CD4-positive, alpha-beta memory T cell (primary cell): Measurements from ENCODE around the gene SLC9C1. TPM values are rescaled to one million over a fixed set of nuclear protein-coding genes. Genes with fewer than 3 reads are reported as not detected.

Experiments
- CTCF ChIA-PET: fragments of 350-600 bp; sonication (Branson Sonifier 250); formaldehyde crosslinking; loops from one replicate; lab custom pipeline; 2021; ENCODE audit warnings: inconsistent platforms; ENCODE audit not compliant: partially characterized antibody; lab: Charles Lee
- POLR2A ChIA-PET: fragments of 350-600 bp; sonication (Branson Sonifier 250); formaldehyde crosslinking; loops from one replicate; lab custom pipeline; 2021; ENCODE audit not compliant: partially characterized antibody; lab: Charles Lee
- DNase-seq, 5 donors: peaks; one replicate each; pipeline versions ENCODE4 v3.0.0 to v3.0.0-alpha.2; 2020 to 2022; ENCODE audit warnings: mixed read lengths in 1 of 5
- H3K27ac ChIP-seq: one replicate; pipeline ENCODE4 v1.7.0; 2013; ENCODE audit warnings: low read depth, low read length
- H3K27me3 ChIP-seq: 2 replicates; pipeline ENCODE4 v1.7.0; 2013; ENCODE audit warnings: mild to moderate bottlenecking, low read length, moderate library complexity; ENCODE audit not compliant: insufficient read depth
- H3K36me3 ChIP-seq: 2 replicates; pipeline ENCODE4 v1.7.0; 2013; ENCODE audit warnings: mild to moderate bottlenecking, low read length, moderate library complexity; ENCODE audit not compliant: insufficient read depth
- H3K4me1 ChIP-seq: 2 replicates; pipeline ENCODE4 v1.7.0; 2013; ENCODE audit warnings: mild to moderate bottlenecking, low read length, moderate library complexity; ENCODE audit not compliant: insufficient read depth
- H3K4me3 ChIP-seq, 2 donors: one replicate each; pipeline ENCODE4 v1.7.0; 2013; ENCODE audit warnings: low read length in 2 of 2, mild to moderate bottlenecking in 1 of 2
- H3K9me3 ChIP-seq, 2 donors: one replicate each; pipeline ENCODE4 v1.7.0; 2013; ENCODE audit warnings: low read length in 2 of 2, control low read depth in 1 of 2; ENCODE audit not compliant: control insufficient read depth in 1 of 2
- H3K27ac Mint-ChIP-seq, 7 donors: one replicate each; pipeline ENCODE4 v1.8.0; 2020 to 2021; ENCODE audit warnings: mixed read lengths in 7 of 7, mild to moderate bottlenecking in 6 of 7, inconsistent platforms in 3 of 7, moderate library complexity in 3 of 7
- H3K27me3 Mint-ChIP-seq, 2 donors: one replicate each; pipeline ENCODE4 v1.8.0; 2020 to 2021; ENCODE audit warnings: mixed read lengths in 2 of 2
- H3K36me3 Mint-ChIP-seq, 2 donors: one replicate each; pipeline ENCODE4 v1.8.0; 2020 to 2021; ENCODE audit warnings: mixed read lengths in 2 of 2, inconsistent platforms in 1 of 2, mild to moderate bottlenecking in 1 of 2
- H3K4me1 Mint-ChIP-seq, 4 donors: one replicate each; pipeline ENCODE4 v1.8.0; 2020 to 2021; ENCODE audit warnings: mixed read lengths in 4 of 4, mild to moderate bottlenecking in 1 of 4
- H3K4me3 Mint-ChIP-seq, 8 donors: one replicate each; pipeline ENCODE4 v1.8.0; 2020 to 2021; ENCODE audit warnings: mixed read lengths in 8 of 8, mild to moderate bottlenecking in 7 of 8, moderate library complexity in 6 of 8, inconsistent platforms in 3 of 8
- H3K9me3 Mint-ChIP-seq, 8 donors: one replicate each; pipeline ENCODE4 v1.8.0; 2020 to 2021; ENCODE audit warnings: mixed read lengths in 8 of 8, mild to moderate bottlenecking in 5 of 8, inconsistent platforms in 3 of 8, moderate library complexity in 1 of 8
- intact Hi-C: fragments of 100-400 bp; cut with micrococcal nuclease; formaldehyde crosslinking; loops from one replicate; pipeline ENCODE4 v1.15.1; 2023
- polyA plus RNA-seq, 2 donors: library from polyadenylated mRNA; unstranded; fragments of 300-500 nt; fragmentation: Illumina TruSeq; gene quantifications; one replicate each; pipeline ENCODE4 v1.2.3, GENCODE V29; 2021
- total RNA-seq, 2 experiments: library from RNA; stranded (reverse); gene quantifications; one replicate each; pipeline ENCODE4 v1.2.3, GENCODE V29; 2021

Gene SLC9C1
- total and polyA plus RNA-seq, 4 experiments from 2014 or later: not detected

- Mint-ChIP-seq H3K9me3 (no peaks in the 10 kb centered on the region), H3K4me3 (peak overlapping the region in 2 of 8 donors; percentile 17 to 39), H3K4me1 (peaks cover 13 to 48% (median 37%) of the 10 kb centered on the region in 4 donors), H3K27me3 (no peaks in the 10 kb centered on the region), H3K27ac (peak overlapping the region in 3 of 7 donors; percentile 13 to 69 (median 66)), H3K36me3 (peaks cover 0 to 2% of the 10 kb centered on the region in 2 donors)
- Histone ChIP-seq H3K4me1 (peaks cover 27% of the 10 kb centered on the region), H3K27ac (no peak overlapping the region), H3K9me3 (no peaks in the 10 kb centered on the region), H3K4me3 (no peak overlapping the region), H3K27me3 (no peaks in the 10 kb centered on the region), H3K36me3 (no peaks in the 10 kb centered on the region)
- ChIA-PET POLR2A (interaction anchor here (4.1 kb wide), 1 partner anchor 164 kb away, joined by 22 read pairs; the partner anchor contains the start of gene BTLA), CTCF (interaction anchor here (1.3 to 1.5 kb wide), 2 partner anchors 183 to 224 kb away, joined by 4 to 5 read pairs; no protein-coding TSS in a partner anchor)
- no peak for DNase-seq
- intact Hi-C loops: no loop called here
Measured at GRCh38 chr3:112335434-112335781, 41.4 kb upstream of the SLC9C1 start.

- H3K27ac ChIP-seq: no peak overlapping the region
- H3K27ac Mint-ChIP-seq: peak overlapping the region in 4 of 7 donors; percentile 36 to 69 (median 62)
- ChIA-PET POLR2A (interaction anchor here (4.1 kb wide), 1 partner anchor 165 kb away, joined by 22 read pairs; the partner anchor contains the start of gene BTLA), CTCF (interaction anchor here (1.1 to 2.7 kb wide), 9 partner anchors 13 to 223 kb away, joined by 3 to 13 read pairs (median 4); partner anchors contain the start of gene SLC9C1)
- no peak for DNase-seq
- intact Hi-C loops: no loop called here
- no peaks in the 10 kb centered on the region for H3K36me3 ChIP-seq
- H3K4me3 ChIP-seq: no peak overlapping the region
- H3K27me3 Mint-ChIP-seq: no peaks in the 10 kb centered on the region
- no peaks in the 10 kb centered on the region for H3K27me3 ChIP-seq
- H3K4me1 ChIP-seq: peaks cover 27% of the 10 kb centered on the region
- no peaks in the 10 kb centered on the region for H3K9me3 Mint-ChIP-seq
- peak overlapping the region in 7 of 8 donors; percentile 29 to 93 (median 91) for H3K4me3 Mint-ChIP-seq
- H3K9me3 ChIP-seq: no peaks in the 10 kb centered on the region
- H3K36me3 Mint-ChIP-seq: peaks cover 0 to 2% of the 10 kb centered on the region in 2 donors
- H3K4me1 Mint-ChIP-seq: peaks cover 13 to 48% (median 37%) of the 10 kb centered on the region in 4 donors
Measured at GRCh38 chr3:112334691-112335433, 40.8 kb upstream of the SLC9C1 start.

GRCh38 chr3:112333381-112334317 lies 39.6 kb upstream of the SLC9C1 start:
- Histone ChIP-seq H3K9me3 (no peaks in the 10 kb centered on the region), H3K27ac (peak overlapping the region; percentile 25), H3K27me3 (no peaks in the 10 kb centered on the region), H3K36me3 (no peaks in the 10 kb centered on the region), H3K4me3 (peak overlapping the region; percentile 39 to 61), H3K4me1 (peaks cover 27% of the 10 kb centered on the region)
- H3K4me1 Mint-ChIP-seq: peaks cover 13 to 48% (median 35%) of the 10 kb centered on the region in 4 donors
- no peaks in the 10 kb centered on the region for H3K27me3 Mint-ChIP-seq
- H3K4me3 Mint-ChIP-seq: peak overlapping the region; percentile 88 to 93 (median 90)
- H3K36me3 Mint-ChIP-seq: peaks cover 0 to 2% of the 10 kb centered on the region in 2 donors
- H3K9me3 Mint-ChIP-seq: no peaks in the 10 kb centered on the region
- ChIA-PET POLR2A (interaction anchor here (1.4 to 4.1 kb wide), 2 partner anchors 166 to 228 kb away, joined by 5 to 22 read pairs; partner anchors contain the start of genes ATG3, BTLA and SLC35A5), CTCF (interaction anchor here (0.6 to 2.8 kb wide), 22 partner anchors 11 to 222 kb away, joined by 3 to 14 read pairs (median 4); partner anchors contain the start of gene SLC9C1)
- H3K27ac Mint-ChIP-seq: peak overlapping the region; percentile 2 to 89 (median 74)
- intact Hi-C loops: no loop called here
- peak in 4 of 5 donors; percentile 6 to 12 (median 8) for DNase-seq

GRCh38 chr3:112333002-112333380 lies 39.0 kb upstream of the SLC9C1 start, which contains the start of gene CD200:
TSS of gene CD200 (plus strand) at chr3:112333156. CDS start at chr3:112333213, 57 bp downstream.
- Histone ChIP-seq H3K27ac (peak within 1 kb of the TSS; percentile 25), H3K4me1 (peaks cover 27% of the 10 kb centered on the region), H3K27me3 (no peaks in the 10 kb centered on the region), H3K4me3 (peak within 1 kb of the TSS; percentile 39 to 61), H3K36me3 (no peaks in the 10 kb centered on the region), H3K9me3 (no peaks in the 10 kb centered on the region)
- no peaks in the 10 kb centered on the region for H3K9me3 Mint-ChIP-seq
- no peaks in the 10 kb centered on the region for H3K27me3 Mint-ChIP-seq
- intact Hi-C loops: no loop called here
- H3K4me3 Mint-ChIP-seq: peak within 1 kb of the TSS; percentile 88 to 93 (median 90)
- peak; percentile 36 to 44 (median 42) for DNase-seq
- H3K36me3 Mint-ChIP-seq: peaks cover 0 to 2% of the 10 kb centered on the region in 2 donors
- CTCF ChIA-PET: interaction anchor here (0.6 to 2.8 kb wide), 16 partner anchors 11 to 221 kb away, joined by 3 to 14 read pairs (median 4); no protein-coding TSS in a partner anchor
- peak within 1 kb of the TSS; percentile 2 to 89 (median 74) for H3K27ac Mint-ChIP-seq
- H3K4me1 Mint-ChIP-seq: peaks cover 13 to 45% (median 32%) of the 10 kb centered on the region in 4 donors
- POLR2A ChIA-PET: interaction anchor here (1.4 to 4.1 kb wide), 2 partner anchors 166 to 229 kb away, joined by 5 to 22 read pairs; partner anchors contain the start of genes ATG3, BTLA and SLC35A5

GRCh38 chr3:112331851-112332250 lies 37.8 kb upstream of the SLC9C1 start:
- intact Hi-C loops: no loop called here
- POLR2A ChIA-PET: interaction anchor here (4.1 kb wide), 1 partner anchor 168 kb away, joined by 22 read pairs; the partner anchor contains the start of gene BTLA
- H3K27me3 Mint-ChIP-seq: no peaks in the 10 kb centered on the region

GRCh38 chr3:112327371-112327951 lies 33.4 kb upstream of the SLC9C1 start:
- CTCF ChIA-PET: interaction anchor here (1.3 to 2.0 kb wide), 7 partner anchors 34 to 216 kb away, joined by 4 to 17 read pairs (median 6); partner anchors contain the start of gene SLC9C1
- H3K36me3 Mint-ChIP-seq: no peaks in the 10 kb centered on the region
- POLR2A ChIA-PET: no interaction called here
- H3K9me3 Mint-ChIP-seq: no peaks in the 10 kb centered on the region
- peaks cover 0 to 7% (median under 1%) of the 10 kb centered on the region in 4 donors for H3K4me1 Mint-ChIP-seq
- no peaks in the 10 kb centered on the region for H3K9me3 ChIP-seq
- H3K36me3 ChIP-seq: no peaks in the 10 kb centered on the region
- H3K27me3 ChIP-seq: no peaks in the 10 kb centered on the region
- peak; percentile 56 to 66 (median 60) for DNase-seq
- no peak overlapping the region for H3K27ac ChIP-seq
- H3K4me3 Mint-ChIP-seq: no peak overlapping the region
- no peak overlapping the region for H3K4me3 ChIP-seq
- H3K27ac Mint-ChIP-seq: no peak overlapping the region
- no peaks in the 10 kb centered on the region for H3K4me1 ChIP-seq
- intact Hi-C loops: loop anchor here (1.0 kb wide), 5 partner anchors 110 to 216 kb away; no protein-coding TSS in a partner anchor
- H3K27me3 Mint-ChIP-seq: peaks cover 4 to 6% of the 10 kb centered on the region in 2 donors

More at GRCh38 chr3:112331851-112332250, 37.8 kb upstream of the SLC9C1 start:
- Mint-ChIP-seq H3K4me1 (peaks cover 13 to 38% (median 28%) of the 10 kb centered on the region in 4 donors), H3K9me3 (no peaks in the 10 kb centered on the region), H3K36me3 (peaks cover 0 to 2% of the 10 kb centered on the region in 2 donors), H3K27ac (no peak overlapping the region), H3K4me3 (peak overlapping the region in 5 of 8 donors; percentile 27 to 93 (median 65))
- H3K4me3 ChIP-seq: no peak overlapping the region
- H3K9me3 ChIP-seq: no peaks in the 10 kb centered on the region
- H3K36me3 ChIP-seq: no peaks in the 10 kb centered on the region
- no peaks in the 10 kb centered on the region for H3K27me3 ChIP-seq
- DNase-seq: no peak
- CTCF ChIA-PET: interaction anchor here (0.7 to 2.8 kb wide), 4 partner anchors 11 to 194 kb away, joined by 3 to 14 read pairs (median 3); partner anchors contain the start of gene SLC9C1
- peaks cover 27% of the 10 kb centered on the region for H3K4me1 ChIP-seq
- no peak overlapping the region for H3K27ac ChIP-seq
